Measurements from ENCODE around the gene KLF16.

DNA sequence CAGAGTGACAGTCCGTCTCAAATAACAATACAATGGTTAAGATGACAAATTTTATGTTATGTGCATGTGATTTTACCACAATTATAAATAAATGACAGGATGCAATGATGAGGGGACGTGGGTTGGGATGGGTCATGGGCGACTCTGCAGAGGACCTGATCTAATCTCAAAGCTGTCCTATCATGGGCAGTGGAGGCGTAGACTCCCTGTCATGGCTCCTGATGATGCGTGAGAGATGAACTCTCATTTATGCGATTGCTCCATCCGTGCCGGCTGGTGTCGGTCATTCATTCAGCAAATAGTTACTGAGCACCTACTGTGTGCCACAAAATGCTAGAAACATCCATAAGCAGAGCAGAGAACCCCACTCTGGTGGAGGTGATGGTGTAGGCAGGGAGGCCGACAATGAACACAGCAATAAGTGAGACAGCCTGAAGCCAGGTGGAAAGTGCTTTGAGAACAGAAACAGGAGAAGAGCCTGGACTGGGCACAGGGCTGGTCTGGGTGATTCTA lies 13.4 kb downstream of the KLF16 start:
- TF ChIP-seq GATA2 (IDR thresholded peaks at IDR 0.05; ENCODE audit: low read depth, low read length) (no peak), GATA3 (IDR thresholded peaks at IDR 0.05; ENCODE audit: low read depth, low read length) (no peak)
